ENCODE data around the gene STK35. TPM values are rescaled to one million over a fixed set of nuclear protein-coding genes. Genes with fewer than 3 reads are reported as not detected.

The STK35 gene
- total and polyA plus RNA-seq, 2 of the 13 experiments (the other 11 are each of a cell fraction or from before 2014, with no cell fraction given): 27.4 to 29.8 TPM

DNA sequence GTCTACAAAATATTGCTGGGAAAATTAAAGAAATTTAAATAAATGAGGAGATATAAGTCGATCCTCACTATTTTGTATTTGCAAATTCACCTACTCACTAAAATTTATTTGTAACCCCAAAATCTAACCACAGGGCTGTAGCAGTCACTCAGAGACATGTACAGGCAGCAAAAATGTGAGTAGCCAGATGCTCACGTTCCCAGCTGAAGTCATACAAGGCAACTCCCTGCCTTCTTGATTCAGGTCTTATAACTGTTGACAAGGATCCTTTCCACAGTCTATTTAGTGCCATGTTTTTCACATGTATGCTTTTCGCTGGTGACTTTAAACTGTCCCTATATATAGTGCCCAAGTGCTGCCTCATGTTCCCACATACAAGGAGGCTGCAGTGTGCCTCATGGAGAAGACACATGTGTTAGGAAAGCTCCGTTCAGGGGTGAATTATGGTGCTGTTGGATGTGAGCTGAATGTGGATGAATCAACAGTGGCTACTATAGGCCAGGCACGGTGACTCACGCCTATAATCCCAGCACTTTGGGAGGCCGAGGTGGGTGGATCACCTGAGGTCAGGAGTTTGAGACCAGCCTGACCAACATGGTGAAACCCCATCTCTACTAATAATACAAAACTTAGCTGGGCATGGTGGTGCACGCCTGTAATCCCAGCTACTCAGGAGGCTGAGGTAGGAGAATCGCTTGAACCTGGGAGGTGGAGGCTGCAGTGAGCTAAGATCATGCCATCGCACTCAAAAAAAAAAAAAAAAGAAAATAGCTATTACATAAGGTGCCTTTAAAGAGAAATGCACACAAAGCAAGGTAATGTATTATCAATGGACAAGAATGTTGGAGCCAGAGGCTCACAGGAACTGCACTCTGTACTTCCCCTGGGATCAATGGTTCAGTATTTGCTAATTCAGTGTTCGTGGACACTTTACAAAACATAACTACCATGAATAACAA, 55.3 kb downstream of the STK35 start (continued):
- TF ChIP-seq ZNF407 (CRISPR knock-in tag; IDR thresholded peaks at IDR 0.05; ENCODE audit: not compliant biosample characterization) (no peak), ZNF790 (CRISPR knock-in tag; IDR thresholded peaks at IDR 0.05; ENCODE audit: borderline replicate concordance) (0 out of 2 replicates have a peak, but pooled peaks have one; percentile 28), TARDBP (CRISPR knock-in tag; IDR thresholded peaks at IDR 0.05) (no peak), POLR2G (IDR thresholded peaks at IDR 0.05; ENCODE audit: low read depth, low read length) (no peak), EHMT2 (IDR thresholded peaks at IDR 0.05; ENCODE audit: borderline replicate concordance, low read depth, low read length) (no peak), GMEB2 (CRISPR knock-in tag; IDR thresholded peaks at IDR 0.05; ENCODE audit: low read depth) (no peak), PRMT3 (CRISPR knock-in tag; IDR thresholded peaks at IDR 0.05; ENCODE audit: borderline replicate concordance, low read depth) (no peak), YEATS4 (CRISPR knock-in tag; IDR thresholded peaks at IDR 0.05; ENCODE audit: borderline replicate concordance) (0 out of 2 replicates have a peak, but pooled peaks have one; percentile 38), FOXO1 (CRISPR knock-in tag; IDR thresholded peaks at IDR 0.05) (peak; percentile 29; the same call in 1 of the 2 replicates), MEIS2 (CRISPR knock-in tag; IDR thresholded peaks at IDR 0.05) (no peak), ZNF841 (CRISPR knock-in tag; IDR thresholded peaks at IDR 0.05; ENCODE audit: borderline replicate concordance) (no peak), ZNF350 (CRISPR knock-in tag; IDR thresholded peaks at IDR 0.05; ENCODE audit: borderline replicate concordance, low read depth) (no peak), RFX3 (CRISPR knock-in tag; IDR thresholded peaks at IDR 0.05) (no peak), GABPA (IDR thresholded peaks at IDR 0.05; ENCODE audit: low read depth, low read length) (no peak), GABPA (CRISPR knock-in tag; IDR thresholded peaks at IDR 0.05; ENCODE audit: low read depth) (no peak; the same call in 1 of the 2 replicates), SRSF9 (IDR thresholded peaks at IDR 0.05; ENCODE audit: borderline replicate concordance, insufficient read depth, low read depth, low read length, poor library complexity, severe bottlenecking) (no peak), CCAR2 (optimal IDR thresholded peaks at IDR 0.05; ENCODE audit: low read depth, low read length) (no peak)
- TF ChIP-seq, protein P1, sequence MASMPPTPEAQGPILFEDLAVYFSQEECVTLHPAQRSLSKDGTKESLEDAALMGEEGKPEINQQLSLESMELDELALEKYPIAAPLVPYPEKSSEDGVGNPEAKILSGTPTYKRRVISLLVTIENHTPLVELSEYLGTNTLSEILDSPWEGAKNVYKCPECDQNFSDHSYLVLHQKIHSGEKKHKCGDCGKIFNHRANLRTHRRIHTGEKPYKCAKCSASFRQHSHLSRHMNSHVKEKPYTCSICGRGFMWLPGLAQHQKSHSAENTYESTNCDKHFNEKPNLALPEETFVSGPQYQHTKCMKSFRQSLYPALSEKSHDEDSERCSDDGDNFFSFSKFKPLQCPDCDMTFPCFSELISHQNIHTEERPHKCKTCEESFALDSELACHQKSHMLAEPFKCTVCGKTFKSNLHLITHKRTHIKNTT (CRISPR knock-in tag; IDR thresholded peaks at IDR 0.05): no peak

Data from HepG2 (cell line).